Stimulated activated CD8-positive, alpha-beta memory T cell treated with anti-CD3 and anti-CD28 coated beads, Interleukin-7, amount 100 ng/mL, for 1 hour (primary cell): ENCODE data around the gene TPST1.
"Not testable (repeated sequence)": the region's sequence is repeated elsewhere in the genome, so short reads cannot be mapped to it uniquely, and the experiment has no call there.

Source experiments
- DNase-seq, 2 donors: peaks; one replicate each; pipeline ENCODE4 v3.0.0-alpha.2; 2020; ENCODE audit warnings: low read depth in 2 of 2

Gene TPST1

DNA sequence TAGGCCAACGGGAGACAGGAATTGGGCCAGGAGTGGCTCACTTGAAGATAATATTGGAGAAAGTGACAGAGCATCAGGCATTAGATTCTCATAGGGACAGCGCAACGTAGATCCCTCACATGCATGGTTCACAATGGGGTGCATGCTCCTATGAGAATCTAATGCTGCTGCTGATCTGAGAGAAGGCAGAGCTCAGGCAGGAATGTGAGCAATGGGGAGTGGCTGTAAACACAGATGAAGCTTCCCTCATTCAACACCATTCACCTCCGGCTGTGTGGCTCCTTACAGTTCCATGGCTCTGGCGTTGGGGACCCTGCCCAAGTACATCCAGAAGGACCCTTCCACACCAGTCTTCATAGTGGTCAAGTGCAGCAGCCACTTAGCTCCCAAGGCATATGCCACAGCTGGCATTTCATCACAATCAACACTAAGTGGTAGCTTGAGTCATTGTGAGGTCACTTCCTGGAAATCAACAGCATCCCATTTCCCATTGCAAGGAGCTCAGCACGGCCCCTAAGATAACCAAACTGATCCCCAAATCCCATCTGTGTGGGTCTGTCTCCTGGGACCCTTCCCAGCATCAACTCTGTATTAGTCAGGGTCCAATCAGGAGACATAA lies 174.5 kb downstream of the TPST1 start:
- DNase-seq = no peak

DNA sequence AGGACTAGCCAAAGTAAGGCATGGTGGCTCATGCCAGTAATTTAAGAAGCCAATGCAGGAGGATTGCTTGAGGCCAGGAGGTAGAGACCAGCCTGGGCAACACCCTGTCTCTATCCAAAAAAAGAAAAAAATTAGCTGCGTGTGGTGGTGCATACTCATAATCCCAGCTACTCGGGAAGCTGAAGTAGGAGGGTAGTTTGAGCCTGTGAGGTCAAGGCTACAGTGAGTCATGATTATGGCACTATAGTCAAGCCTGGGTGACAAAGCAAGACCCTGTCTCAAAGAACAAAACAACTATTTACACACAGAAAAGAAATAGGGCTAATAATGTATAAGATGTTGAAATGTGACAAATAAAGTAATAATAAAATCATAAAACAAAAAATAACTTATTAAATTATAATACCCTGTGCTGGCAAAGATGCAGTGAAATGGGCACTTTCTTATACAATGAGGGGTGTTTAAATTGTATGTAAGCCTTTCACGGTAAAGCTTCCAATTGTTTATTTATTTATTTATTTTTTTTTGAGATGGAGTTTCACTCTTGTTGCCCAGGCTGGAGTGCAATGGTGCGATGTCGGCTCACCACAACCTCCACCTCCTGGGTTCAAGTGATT lies 175.2 kb downstream of the TPST1 start:
- DNase-seq = no peak

DNA sequence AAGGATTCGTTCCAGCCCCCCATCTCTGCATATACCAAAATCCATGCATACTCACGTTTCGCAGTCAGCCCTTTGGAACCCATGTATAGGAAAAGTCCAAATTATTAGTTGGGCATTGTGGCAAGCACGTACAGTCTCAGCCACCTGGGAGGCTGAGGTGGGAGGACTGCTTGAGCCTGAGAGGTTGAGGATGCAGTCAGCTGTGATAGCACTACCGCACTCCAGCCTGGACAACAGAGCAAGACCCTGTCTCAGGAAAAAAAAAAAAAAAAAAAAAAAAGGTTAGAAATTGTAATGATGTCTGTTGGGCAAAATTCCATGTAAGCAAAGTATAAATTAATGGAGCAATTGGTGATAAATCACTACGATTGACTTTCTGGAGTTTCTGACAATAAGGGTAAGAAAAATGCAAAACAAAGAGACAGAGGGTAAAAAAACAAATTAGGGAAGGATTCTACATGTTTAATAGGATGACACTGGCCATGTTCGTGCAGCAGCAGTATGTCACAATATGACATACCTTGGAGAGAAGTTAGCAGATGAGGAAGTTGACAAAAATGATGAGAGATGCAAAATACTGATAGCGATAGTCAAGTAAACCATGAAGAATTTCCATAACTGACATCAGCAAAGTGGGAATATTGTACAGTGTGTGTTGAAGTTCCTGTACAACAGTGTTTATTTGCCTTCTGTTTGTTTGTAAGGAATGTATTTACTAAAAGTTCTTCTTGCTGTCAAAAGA lies 177.2 kb downstream of the TPST1 start:
- DNase-seq = not testable (repeated sequence)

DNA sequence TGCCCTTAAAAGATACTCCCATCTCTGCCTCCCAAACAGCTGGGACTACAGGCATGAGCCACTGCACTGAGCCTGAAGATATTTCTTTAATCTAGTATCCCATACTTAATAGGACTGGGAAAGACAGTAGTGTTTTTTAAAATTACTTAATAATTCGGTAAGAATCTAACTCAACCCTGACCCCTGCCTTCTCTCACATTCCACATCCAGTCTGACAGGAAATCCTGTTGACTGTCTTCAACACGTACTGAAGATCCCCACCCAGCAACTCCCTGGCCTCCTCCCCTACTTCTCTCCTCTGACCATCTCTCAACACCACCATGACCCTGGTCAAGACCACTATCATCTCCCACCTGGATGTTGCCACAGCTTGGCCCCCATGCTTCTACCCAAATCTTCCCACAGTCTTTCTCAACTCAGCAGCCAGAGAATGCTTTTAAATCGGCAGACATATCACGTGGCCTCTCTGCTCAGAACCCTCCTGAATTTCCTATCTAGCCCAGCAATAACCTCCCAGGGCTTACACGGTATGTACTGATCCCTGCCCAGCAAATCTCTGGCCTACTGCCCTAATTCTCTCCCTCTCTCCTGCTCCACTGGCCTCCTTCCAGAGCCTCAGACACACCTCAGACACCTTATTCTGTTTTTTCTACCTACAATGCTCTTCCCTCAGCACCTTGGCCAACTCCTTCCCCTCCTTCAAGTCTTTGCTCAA lies 180.2 kb downstream of the TPST1 start:
- DNase-seq = not testable (repeated sequence)

DNA sequence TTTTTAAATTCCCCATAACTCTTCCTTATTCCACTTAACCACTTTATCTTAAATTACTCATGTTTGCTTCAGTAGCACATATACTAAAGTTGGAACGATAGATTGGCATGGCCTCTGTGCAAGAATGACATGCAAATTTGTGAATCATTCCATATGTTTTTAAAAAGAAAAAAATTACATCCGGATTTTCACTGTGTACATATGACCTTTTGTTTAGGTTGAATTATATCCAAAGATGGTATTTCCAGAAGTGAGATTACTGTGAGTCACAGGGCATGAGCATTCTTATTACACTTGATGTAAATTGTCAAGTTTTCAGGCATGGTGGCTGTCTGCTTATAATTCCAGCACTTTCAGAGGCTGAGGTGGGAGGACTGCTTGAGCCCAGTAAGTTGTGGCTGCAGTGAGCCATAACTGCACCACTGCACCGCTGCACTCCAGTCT lies 190.0 kb downstream of the TPST1 start:
- DNase-seq = not testable (repeated sequence)

DNA sequence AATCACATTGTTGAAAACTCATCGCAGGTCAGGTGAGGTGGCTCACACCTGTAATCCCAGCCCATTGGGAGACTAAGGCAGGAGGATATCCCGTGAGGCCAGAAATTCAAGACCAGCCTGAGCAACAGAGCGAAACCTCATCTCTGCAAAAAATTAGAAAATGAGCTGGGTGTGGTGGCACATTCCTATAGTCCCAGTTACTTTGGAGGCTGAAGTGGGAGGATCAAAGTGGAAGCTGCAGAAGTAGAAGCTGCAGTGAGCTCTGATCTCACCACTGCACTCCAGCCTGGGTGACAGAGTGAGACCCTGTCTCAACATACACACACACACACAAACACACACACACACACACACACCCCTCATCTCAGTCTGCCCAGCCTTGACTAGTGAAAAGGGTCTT lies 190.9 kb downstream of the TPST1 start:
- DNase-seq = not testable (repeated sequence)

DNA sequence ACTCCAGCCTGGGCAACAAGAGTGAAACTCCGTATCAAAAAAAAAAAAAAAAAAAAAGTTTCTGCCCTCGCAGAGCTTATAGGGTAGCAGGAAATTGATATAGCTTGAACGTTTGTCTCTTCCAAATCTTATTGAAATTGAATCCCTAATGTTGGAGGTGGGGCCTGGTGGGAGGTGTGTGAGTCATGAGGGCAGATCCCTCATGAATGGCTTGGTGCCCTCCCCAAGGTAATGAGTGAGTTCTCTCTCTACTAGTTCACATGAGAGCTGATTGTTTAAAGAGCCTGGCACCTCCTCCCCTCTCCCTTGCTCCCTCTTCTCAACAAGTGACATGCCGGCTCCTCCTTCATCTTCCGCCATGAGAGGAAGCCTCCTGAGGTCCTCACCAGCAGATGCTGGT lies 193.7 kb downstream of the TPST1 start:
- DNase-seq = not testable (repeated sequence)

DNA sequence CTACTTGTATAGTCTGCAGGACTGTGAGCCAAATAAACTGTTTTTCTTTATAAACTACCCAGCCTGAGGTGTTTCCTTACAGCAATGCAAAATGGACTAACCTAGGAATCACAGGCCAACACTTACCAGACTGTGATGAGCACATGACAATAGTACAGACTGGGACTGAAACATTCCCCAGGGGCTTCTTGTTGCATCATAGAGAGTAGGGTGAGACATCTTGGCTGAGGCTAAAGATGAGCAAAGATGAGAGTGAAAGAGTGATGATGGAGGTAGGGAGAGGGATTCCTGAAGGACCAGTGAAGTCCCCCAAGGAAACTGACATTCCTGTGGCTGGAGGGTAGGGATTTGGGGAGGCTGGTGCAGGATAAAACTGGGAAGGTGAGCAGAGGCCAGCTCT lies 194.4 kb downstream of the TPST1 start:
- DNase-seq = no peak

DNA sequence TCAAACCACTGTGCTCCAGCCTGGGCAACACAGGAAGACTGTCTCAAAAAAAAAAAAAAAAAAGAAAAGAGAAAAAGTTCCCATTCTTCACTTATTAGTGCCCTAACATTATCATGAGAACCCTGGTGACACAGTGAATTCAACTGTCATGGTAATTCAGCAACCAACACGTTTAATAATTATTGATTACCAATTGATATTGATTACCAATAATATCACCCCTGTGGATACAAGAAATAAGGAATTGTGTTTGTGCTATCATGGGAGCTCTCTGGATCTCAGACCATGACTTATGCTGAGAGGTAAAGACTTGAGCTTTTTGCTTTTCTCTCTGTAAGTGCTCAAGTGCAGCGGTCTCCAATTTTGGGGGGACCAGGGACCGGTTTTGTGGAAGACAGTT lies 195.3 kb downstream of the TPST1 start:
- no peak for DNase-seq

DNA sequence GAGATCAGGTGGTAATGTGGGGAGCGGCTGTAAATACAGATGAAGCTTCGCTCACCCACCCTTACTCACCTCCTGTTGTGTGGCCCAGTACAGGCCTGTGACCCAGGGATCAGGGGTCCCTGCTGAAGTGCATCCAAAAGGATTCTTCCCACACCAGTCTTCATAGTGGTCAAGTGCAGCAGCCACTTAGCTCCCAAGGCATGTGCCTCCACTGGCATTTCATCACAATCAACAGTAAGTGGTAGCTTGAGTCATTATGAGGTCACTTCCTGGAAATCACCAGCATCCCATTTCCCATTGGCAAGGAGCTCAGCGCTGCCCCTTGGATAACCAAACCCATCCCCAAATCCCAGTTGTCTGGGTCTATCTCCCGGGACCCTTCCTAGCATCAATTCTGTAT lies 196.0 kb downstream of the TPST1 start:
- DNase-seq = not testable (repeated sequence)

DNA sequence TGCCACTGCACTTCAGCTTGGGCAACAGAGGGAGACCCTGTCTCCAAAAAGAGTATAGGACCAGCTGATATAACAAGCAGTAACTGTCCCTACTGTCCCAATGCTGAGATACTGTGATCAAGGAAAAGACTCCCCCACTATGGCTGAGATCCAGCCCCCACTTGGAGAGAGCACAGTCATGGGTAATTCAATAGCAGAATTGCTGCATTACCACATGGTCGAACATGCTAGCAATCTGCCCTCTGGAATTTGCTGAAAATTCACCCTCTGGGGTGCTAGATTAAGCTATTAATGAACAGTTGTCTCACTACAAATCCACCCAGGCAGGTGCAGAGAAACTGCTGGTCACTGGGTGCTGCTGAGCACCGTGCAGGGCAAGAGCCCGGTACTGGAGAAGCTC lies 196.8 kb downstream of the TPST1 start:
- not testable (repeated sequence) for DNase-seq

DNA sequence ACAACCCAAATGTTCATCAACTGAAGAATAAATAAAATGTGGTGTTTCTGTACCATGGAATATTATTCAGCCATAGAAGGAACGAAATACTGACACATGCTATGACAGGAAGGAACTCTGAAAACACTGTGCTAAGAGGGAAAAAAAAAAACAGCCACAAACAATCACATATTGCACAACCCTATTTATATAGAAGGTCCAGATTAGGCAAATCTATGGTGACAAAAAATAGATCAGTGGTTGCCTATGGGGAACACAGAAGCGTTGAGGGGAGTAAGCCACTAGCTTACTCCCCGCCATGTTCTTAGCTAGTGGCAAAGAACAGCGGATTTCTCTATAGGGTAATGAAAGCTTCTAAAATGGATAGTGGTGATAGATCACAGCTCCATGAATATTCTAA lies 198.4 kb downstream of the TPST1 start:
- DNase-seq = no peak

DNA sequence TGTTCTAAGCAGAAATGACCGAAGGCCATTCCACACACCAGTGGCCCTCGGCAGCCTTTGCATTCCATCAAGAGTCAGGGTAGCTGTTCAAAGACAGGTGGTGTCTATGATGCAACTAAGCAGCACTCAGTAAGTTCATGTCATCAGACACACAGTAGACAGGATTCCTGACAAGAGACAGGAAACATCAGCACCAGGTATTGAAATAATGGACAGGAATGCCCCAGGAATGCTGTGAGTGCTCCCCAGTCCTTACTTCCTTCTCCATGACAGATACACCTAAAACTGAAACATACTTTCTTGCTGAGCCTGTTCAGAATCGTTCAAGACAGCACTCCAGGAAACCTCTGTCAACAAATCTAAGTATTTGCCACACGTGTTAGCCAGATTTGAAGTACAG lies 204.4 kb downstream of the TPST1 start:
- no peak for DNase-seq
